GM12892 (cell line): ENCODE measurements around the gene COX19.

Experiments
- POLR2A ChIP-seq: IDR thresholded peaks from 2 replicates; pipeline ENCODE4 v1.6.1; 2011; ENCODE audit warnings: low read depth, low read length, control low read depth
- POLR2AphosphoS5 ChIP-seq: IDR thresholded peaks from 2 replicates; pipeline ENCODE4 v1.6.1; 2011; ENCODE audit warnings: low read depth, low read length, control low read depth
- TAF1 ChIP-seq: IDR thresholded peaks from 2 replicates; pipeline ENCODE4 v1.6.1; 2011; ENCODE audit warnings: low read depth, mild to moderate bottlenecking, control low read depth, low read length, borderline replicate concordance

DNA sequence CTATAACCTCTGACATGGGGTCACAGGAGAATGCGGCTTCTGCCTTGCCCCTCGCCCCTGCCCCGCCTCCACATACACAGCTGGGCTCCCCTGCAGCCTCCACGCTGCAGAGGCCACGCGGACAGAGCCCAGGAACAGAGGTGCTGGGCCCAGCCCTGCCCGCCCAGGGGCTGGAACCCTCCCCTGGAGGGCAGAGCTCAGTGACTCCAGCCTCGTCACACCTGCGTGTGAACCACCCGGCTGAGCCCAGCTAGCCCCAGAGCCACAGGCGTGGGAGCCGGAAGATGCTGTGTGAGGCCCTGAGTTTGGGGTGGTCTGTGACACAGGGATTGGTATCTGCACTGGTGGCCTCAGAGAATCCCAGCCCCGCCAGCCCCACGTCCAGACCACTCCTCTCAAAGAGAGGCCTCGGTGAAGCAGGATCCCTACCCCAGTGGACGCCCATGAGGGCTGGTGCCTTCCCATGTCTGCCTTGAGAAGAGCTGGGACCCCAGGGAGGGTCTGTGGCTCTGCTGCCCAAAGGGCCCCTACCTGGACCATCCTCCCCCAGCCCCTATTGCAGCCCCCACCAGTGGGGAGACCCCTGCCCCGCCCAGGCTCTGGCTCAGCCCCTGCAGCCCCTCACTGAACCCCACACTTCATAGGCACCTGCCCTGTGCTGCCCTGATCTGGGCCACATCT, 12.8 kb downstream of the COX19 start:
- TF ChIP-seq POLR2A (no peak), TAF1 (no peak), POLR2AphosphoS5 (no peak)
